Measurements from ENCODE around the gene VCX. TPM values are rescaled to one million over a fixed set of nuclear protein-coding genes. Genes with fewer than 3 reads are reported as not detected.
"Not testable (repeated sequence)": the region's sequence is repeated elsewhere in the genome, so short reads cannot be mapped to it uniquely, and the experiment has no call there.

Gene VCX
- polyA plus RNA-seq (ENCODE audit: insufficient read length) = not detected
- long read RNA-seq, donor 1 = 0 reads
- long read RNA-seq, donor 2 = 0 reads
- long read RNA-seq, donor 3 = 0 reads
- long read RNA-seq, donor 4 = 0 reads
- long read RNA-seq, donor 5 = 0 reads
- long read RNA-seq, donor 6 = 0 reads
- long read RNA-seq, donor 7 = 0 reads
- long read RNA-seq, donor 8 = 0 reads

DNA sequence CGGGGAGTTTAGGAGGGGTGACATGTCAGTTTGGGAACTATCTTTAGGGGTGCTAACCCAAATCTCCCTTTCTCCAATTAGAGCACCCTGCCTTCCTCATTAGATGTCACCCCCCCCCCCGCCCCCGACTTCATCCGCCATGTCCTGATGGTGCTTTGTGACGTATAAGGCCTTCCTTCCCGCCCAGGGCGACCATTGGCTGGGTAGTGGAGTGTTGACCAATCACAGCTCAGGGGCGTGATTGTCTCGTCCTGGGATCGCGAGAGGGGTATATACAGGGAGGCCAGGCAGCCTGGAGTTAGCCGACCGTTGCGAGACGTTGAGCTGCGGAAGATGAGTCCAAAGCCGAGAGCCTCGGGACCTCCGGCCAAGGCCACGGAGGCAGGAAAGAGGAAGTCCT is at the start of gene VCX:
TSS of gene VCX (plus strand) at position 301 of the 400 bp plus-strand sequence. CDS start at position 334, 33 bp downstream.
- DNase-seq = not testable (repeated sequence)

DNA sequence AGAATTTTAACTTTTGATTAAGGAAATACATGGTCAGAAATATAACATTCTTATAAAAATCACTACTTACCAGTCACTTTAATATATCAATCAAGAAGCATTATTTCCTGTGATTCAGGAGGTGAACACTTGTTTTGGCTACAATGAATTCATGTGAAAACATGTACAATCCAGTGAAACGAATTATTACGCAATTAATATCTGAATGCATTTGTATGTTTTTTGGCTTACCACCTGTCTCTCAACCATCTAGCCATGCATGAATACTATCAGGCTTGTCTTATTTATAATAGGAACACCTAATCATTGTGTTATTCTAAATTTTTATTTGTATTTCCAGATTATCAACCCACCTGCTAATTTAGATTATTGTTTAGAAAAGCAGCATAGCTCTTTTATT is 44.6 kb upstream of the VCX start:
- no peak for DNase-seq

DNA sequence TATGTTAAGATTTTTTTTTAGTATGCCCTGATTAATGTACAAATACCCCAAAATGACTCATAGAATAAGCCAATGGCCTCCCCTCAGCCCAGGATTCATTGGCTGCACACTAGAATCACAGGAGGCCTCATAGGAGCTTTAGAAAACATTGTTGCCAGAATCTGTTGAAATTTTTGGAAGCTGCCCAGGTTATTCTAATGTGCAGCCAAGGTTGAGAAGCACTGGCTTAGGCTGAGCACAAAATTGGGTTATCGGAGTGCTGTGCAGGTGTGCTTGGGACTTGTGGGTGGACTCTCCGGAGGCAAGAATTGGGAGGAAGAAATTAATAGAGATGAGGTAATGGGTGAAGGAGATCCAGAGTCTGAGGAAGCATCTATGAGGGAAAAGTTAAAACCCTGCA is 41.3 kb upstream of the VCX start:
- no peak for DNase-seq

DNA sequence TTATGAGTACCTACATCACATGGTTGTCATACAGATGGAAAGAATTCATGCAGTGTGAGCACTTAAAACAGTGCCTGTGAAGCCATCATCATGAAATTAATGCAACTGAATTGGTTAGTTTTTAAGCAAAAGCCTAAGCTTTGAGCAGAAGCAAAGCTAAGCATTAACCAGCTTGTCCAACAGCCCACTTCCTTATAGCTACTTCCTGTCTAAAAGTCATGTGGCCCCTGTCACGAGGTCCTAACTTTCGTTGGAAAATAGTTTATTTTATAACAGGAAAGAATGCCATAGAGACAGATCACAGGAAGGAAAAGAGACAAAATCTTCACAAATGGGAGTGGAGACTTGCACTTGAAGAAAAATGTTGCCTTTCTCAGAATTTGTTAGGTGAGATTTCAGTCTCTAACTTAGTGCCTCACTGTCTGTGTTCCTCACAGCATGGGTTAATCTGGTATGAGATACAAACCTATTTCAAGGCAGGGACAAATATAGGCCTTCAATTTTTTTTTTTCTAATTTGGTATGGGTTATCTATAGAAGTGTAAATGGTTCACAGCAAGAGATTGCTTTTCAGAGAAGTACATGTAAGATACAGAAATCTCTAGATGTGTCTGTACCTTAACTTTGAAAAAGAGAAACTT is 27.7 kb upstream of the VCX start:
- DNase-seq = no peak

DNA sequence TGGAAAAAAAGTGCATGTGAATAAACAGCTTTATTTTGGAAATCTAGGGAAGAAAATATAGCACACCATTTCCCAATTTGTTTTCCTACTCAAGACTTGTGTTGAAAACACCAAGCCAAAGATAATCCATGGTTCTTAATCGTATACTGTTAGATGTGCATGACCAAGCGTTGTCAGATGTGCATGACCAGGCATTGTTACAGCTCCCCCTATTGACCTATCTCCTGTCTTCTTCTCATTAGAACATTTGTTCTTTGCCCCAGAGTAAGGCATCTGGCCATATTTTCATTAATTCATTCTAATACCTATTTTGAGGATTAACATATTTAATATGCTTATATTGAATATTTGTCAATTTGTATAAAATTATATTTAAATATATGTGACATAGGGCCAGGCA is 14.4 kb upstream of the VCX start:
- DNase-seq = no peak

DNA sequence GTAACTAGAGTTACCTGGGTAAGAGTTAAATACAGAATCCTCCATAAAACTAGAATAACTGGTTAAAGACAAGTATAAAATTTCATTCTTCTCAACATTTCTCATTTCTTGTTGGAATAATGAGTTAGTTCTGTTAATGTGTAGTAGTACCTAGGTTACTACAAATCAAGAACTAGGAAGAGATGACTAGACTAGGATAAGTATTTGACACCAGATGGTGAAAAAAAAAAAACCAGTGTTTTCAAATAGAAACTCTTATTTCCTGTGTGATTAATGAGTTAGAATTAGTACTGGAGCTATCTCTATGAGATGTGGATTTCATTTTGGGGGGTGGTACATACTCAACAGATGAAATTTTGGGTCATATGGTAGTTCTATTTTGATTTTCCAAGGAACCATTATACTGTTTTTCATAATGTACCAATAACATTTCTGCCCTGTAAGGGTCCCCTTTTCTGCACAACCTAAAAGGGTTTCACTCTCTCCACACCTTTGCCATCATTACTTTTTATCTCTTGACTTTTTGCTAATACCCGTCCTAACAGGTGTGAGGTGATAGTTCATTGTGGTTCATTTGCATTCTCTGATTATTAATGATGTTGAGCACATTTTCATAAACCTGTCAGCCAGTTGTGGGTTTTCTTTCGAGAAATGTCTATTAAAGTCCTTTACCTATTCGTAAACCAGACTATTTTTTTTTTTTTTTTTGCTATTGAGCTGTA is 1.7 kb upstream of the VCX start:
- no peak for DNase-seq

DNA sequence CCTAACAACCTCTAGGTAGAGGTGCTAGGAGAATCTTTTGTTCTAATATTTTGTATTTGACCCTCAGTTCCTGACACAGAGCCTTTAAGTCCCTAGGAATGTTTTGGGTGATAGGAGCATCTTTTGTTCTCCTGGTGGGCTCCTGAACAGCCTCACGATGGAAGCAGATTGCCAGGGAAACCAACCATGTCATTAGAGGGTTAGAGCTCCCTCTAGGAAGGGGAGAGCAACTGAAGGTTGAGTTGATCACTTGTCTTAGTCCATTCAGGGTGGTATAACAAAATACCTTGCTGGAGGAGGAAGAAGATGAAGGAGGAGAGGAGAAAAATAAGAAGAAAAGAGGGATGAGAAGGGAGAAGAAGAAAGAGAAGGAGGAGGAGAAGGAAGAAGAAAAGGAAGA is 9.2 kb downstream of the VCX start:
- DNase-seq = no peak

DNA sequence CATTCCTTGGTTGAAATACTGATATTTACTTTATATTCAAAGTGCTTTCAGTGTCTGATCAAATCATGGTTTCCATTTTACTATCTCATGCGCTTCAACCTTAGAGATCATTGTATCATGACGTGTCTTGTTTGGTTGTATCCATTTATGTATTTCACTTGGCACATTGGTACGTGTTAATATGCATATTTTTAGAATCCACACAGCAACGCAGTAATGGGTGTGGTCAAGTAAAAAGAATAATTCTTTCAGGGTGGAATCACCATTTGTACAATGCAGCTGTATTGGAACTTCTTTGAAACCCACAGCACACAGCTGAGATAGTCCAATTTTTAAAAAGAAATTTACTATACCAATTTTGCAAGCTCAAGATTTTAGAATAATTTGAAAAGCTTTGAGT is 29.1 kb downstream of the VCX start:
- no peak for DNase-seq

DNA sequence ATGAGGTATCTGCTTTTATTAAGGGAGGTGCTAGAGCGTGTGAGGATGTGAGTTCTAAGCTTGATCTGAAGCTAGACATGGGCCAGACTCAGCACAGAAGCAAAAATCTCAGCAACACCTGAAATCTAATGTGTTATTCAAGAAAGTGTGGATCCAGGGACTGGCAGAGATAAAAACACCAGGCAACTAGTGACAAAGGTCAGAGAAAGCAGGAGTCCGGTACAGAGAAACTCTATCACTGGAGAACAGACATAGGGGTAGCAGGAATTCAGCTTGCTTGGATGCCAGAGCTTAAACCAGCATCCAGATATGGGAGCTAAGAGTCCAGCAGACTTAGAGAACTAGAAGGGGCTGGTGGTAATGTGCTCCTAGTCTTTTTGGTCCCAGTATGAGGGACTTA is 34.0 kb downstream of the VCX start:
- DNase-seq = no peak

DNA sequence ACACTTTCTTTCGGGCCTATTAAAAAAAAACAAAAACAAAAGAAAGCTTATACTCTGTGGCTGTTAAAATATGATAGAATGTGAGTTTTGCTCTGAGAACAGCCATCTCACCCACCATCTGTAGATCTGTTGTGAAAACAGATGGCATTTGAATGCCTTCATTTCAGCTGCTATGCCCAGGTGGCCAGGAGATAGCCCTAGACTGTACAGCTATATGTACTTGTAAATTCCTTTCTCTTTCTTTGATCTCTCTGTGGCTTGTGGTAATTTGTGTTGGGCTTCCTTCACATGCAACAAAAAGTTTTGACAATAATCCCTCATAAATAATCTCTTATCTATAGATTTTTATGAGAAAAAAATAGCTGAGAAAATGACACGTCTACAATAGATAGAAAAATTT is 46.2 kb downstream of the VCX start:
- DNase-seq = no peak

DNA sequence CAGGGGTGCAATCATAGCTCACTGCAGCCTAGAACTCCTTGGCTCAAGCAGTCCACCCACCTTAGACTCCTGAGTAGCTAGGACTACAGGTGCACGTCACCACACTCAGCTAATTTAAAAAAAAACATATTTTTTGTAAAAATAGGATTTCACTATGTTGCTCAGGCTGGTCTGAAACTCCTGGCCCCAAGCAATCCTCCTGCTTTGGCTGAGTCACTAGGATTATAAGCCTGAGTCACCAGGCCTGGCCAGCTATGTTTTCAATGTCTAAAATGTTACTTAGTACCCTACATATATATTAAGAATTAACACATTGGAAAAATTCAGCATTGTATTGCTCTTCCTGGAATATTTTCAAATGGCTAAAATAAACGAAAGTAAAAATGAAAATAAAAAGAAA is 46.7 kb downstream of the VCX start:
- no peak for DNase-seq

DNA sequence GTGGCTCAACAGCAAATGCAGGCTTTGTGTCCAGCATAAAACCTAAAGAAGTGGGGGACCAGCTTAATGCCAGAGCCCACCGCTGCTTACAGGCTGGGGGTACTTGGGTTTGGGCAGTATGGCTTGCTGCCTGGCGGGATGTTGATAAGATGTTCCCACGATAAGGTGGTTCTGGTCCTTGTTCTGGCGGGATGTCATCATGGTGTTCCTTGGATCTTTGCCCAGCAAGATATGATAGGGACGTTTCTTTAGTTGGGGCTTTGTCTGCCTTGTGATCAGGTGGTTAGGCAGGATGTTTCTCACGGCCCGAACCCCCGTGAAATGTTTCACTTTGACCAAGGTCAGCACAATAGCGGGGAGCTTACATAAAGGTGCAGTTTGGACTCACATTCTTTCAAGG is 49.0 kb downstream of the VCX start:
- DNase-seq = no peak

Other genes with a start within 250 kb of the VCX start
- gene PNPLA4, start 84.2 kb downstream of the VCX start, polyA plus RNA-seq (ENCODE audit: insufficient read length) = 25.2 TPM

Data from left kidney (tissue), 8 donors.